LNCAP (cell line): Measurements from ENCODE around the gene FHIP1B.
A peak's percentile ranks its signal among the peaks of the same experiment; 100 is the strongest.

Experiments used
- CTCF ChIP-seq: fragments of 450-650 bp; IDR thresholded peaks from 2 replicates; pipeline ENCODE4 v1.5.1; 2017; ENCODE audit warnings: mild to moderate bottlenecking

The FHIP1B gene

DNA sequence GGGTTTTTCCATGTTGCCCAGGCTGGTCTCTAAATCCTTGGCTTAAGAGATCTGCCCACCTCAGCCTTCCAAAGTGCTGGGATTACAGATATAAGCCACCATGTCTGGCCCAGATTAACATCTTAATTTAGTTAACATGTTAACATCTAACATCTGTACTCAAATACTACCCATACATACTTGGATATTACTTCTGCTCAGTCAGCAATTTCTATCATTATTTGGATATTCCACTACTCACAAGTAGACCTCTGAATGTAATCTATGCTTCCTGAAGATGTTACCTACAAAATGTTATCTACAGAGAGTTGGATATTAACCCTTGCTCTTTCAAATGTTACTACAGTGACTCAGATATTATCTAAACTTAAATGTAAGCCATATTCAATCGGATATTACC is 29.2 kb upstream of the FHIP1B start:
- TF ChIP-seq CTCF, result no peak

- TF ChIP-seq CTCF, result no peak
These were observed 25.8 kb upstream of the FHIP1B start for GRCh38 chr11:6260207-6260726.

GRCh38 chr11:6258571-6259081 is 24.2 kb upstream of the FHIP1B start:
- no peak for TF ChIP-seq CTCF

DNA sequence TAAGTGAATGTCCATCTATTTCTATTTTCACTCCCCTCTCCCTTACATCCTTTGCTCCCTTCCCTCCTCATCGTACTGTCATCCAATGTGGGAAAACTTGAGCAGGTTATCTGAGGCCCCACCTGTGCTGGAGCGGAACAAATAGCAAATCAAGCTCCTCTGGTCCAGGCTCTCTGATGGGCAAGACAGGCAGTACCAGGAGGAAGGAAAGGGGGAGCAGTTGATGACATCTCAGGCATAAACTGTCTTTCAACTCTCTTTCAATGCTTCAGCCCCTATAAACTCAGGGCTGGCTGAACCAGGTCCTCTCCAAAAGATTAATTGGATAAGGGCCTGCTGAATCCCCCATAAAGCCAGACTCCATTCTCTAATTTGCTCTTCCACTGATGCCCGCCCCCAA is 23.7 kb upstream of the FHIP1B start:
- TF ChIP-seq CTCF, result no peak

GRCh38 chr11:6253197-6253596 is 18.8 kb upstream of the FHIP1B start:
- TF ChIP-seq CTCF, result no peak

GRCh38 chr11:6251990-6252473 is 17.6 kb upstream of the FHIP1B start:
- TF ChIP-seq CTCF, result no peak

GRCh38 chr11:6251120-6251733 is 16.8 kb upstream of the FHIP1B start:
- peak; percentile 86 for TF ChIP-seq CTCF
